HEK293T (cell line): ENCODE data around the gene HS3ST6.

ENCODE experiments used
- CTCF ChIA-PET: fragments of 350-600 bp; formaldehyde crosslinking; extraction: SDS; loops from one replicate; lab custom pipeline; 2021; ENCODE audit warnings: antibody characterized with exemption, inconsistent platforms; lab: Yijun Ruan, JAX
- POLR2A ChIA-PET: fragments of 350-600 bp; formaldehyde crosslinking; extraction: SDS; loops from one replicate; lab custom pipeline; 2020; ENCODE audit warnings: antibody characterized with exemption, inconsistent platforms; lab: Yijun Ruan, JAX
- DNase-seq: peaks from one replicate; pipeline ENCODE4 v3.0.0; 2012; ENCODE audit warnings: mixed read lengths; ENCODE audit errors: extremely low spot score
- ARNT ChIP-seq: fragments of 450-650 bp; IDR thresholded peaks from 2 replicates; pipeline ENCODE4 v1.6.1; 2017; ENCODE audit warnings: mild to moderate bottlenecking
- BHLHE40 ChIP-seq: fragments of 450-650 bp; IDR thresholded peaks from 2 replicates; pipeline ENCODE4 v1.6.1; 2016; ENCODE audit warnings: mild to moderate bottlenecking, moderate library complexity, borderline replicate concordance
- CTBP1 ChIP-seq: fragments of 450-650 bp; IDR thresholded peaks from 2 replicates; pipeline ENCODE4 v1.6.1; 2016; ENCODE audit warnings: borderline replicate concordance
- ELF4 ChIP-seq: fragments of 450-650 bp; IDR thresholded peaks from 2 replicates; pipeline ENCODE4 v1.6.1; 2017; ENCODE audit warnings: antibody characterized with exemption
- FOXA1 ChIP-seq: fragments of 450-650 bp; IDR thresholded peaks from 2 replicates; pipeline ENCODE4 v1.6.1; 2016; ENCODE audit warnings: mild to moderate bottlenecking
- FOXK2 ChIP-seq: fragments of 450-650 bp; IDR thresholded peaks from 2 replicates; pipeline ENCODE4 v1.6.1; 2016; ENCODE audit warnings: mild to moderate bottlenecking
- FOXM1 ChIP-seq: fragments of 450-650 bp; IDR thresholded peaks from 2 replicates; pipeline ENCODE4 v1.6.1; 2017; ENCODE audit warnings: mild to moderate bottlenecking, borderline replicate concordance
- HDGF ChIP-seq: fragments of 450-650 bp; IDR thresholded peaks from 2 replicates; pipeline ENCODE4 v1.6.1; 2017; ENCODE audit warnings: antibody characterized with exemption, borderline replicate concordance
- L3MBTL2 ChIP-seq: fragments of 450-650 bp; conservative IDR thresholded peaks from 2 replicates; pipeline ENCODE4 v1.6.1; 2016; ENCODE audit warnings: mild to moderate bottlenecking
- LEF1 ChIP-seq: fragments of 450-650 bp; IDR thresholded peaks from 2 replicates; pipeline ENCODE4 v1.6.1; 2017; ENCODE audit warnings: mild to moderate bottlenecking, borderline replicate concordance
- NFRKB ChIP-seq: fragments of 450-650 bp; IDR thresholded peaks from 2 replicates; pipeline ENCODE4 v1.6.1; 2016; ENCODE audit warnings: mild to moderate bottlenecking, moderate library complexity
- PKNOX1 ChIP-seq: fragments of 450-650 bp; IDR thresholded peaks from 2 replicates; pipeline ENCODE4 v1.6.1; 2016
- SP1 ChIP-seq: fragments of 450-650 bp; IDR thresholded peaks from 2 replicates; pipeline ENCODE4 v1.6.1; 2017
- SUZ12 ChIP-seq: fragments of 450-650 bp; IDR thresholded peaks from 2 replicates; pipeline ENCODE4 v1.6.1; 2016; ENCODE audit warnings: mild to moderate bottlenecking
- TARDBP ChIP-seq: fragments of 450-650 bp; IDR thresholded peaks from 2 replicates; pipeline ENCODE4 v1.6.1; 2016
- ZNF384 ChIP-seq: fragments of 450-650 bp; IDR thresholded peaks from 2 replicates; pipeline ENCODE4 v1.6.1; 2016

HS3ST6 gene

GRCh38 chr16:1914084-1914608 lies 4.1 kb downstream of the HS3ST6 start:
- ChIA-PET POLR2A (interaction anchor here (1.3 kb wide), 1 partner anchor 9 kb away, joined by 4 read pairs; no protein-coding TSS in a partner anchor), CTCF (no interaction called here)
- no peak for DNase-seq
- no peak for TF ChIP-seq FOXK2
- no peak for TF ChIP-seq TARDBP
- TF ChIP-seq FOXM1: no peak
- TF ChIP-seq ZNF384: no peak
- no peak for TF ChIP-seq FOXA1
- TF ChIP-seq LEF1: no peak
- TF ChIP-seq ARNT: no peak
- no peak for TF ChIP-seq NFRKB
- no peak for TF ChIP-seq L3MBTL2
- no peak for TF ChIP-seq SP1
- no peak for TF ChIP-seq PKNOX1
- no peak for TF ChIP-seq CTBP1
- TF ChIP-seq HDGF: no peak

- POLR2A ChIA-PET: interaction anchor here (1.3 kb wide), 1 partner anchor 10 kb away, joined by 4 read pairs; no protein-coding TSS in a partner anchor
- CTCF ChIA-PET: interaction anchor here (0.6 kb wide), 1 partner anchor 15 kb away, joined by 5 read pairs; no protein-coding TSS in a partner anchor
- DNase-seq: no peak
- TF ChIP-seq SUZ12 (no peak), HDGF (no peak), FOXM1 (no peak), CTBP1 (no peak), FOXK2 (no peak), ARNT (no peak), PKNOX1 (no peak), ELF4 (no peak), LEF1 (no peak), ZNF384 (no peak), FOXA1 (no peak), NFRKB (no peak), L3MBTL2 (no peak), BHLHE40 (no peak), TARDBP (no peak)
Observed at GRCh38 chr16:1913327-1914083, 4.7 kb downstream of the HS3ST6 start.

- TF ChIP-seq PKNOX1 (no peak), FOXA1 (no peak), ARNT (no peak), LEF1 (no peak), SUZ12 (no peak), TARDBP (no peak), L3MBTL2 (no peak), ZNF384 (no peak), ELF4 (no peak), BHLHE40 (no peak), FOXM1 (no peak), HDGF (no peak), FOXK2 (no peak), CTBP1 (no peak), NFRKB (no peak), SP1 (no peak)
- no peak for DNase-seq
- ChIA-PET POLR2A (no interaction called here), CTCF (interaction anchor here (0.6 kb wide), 1 partner anchor 17 kb away, joined by 3 read pairs; no protein-coding TSS in a partner anchor)
Observed at GRCh38 chr16:1912215-1912543, 6.0 kb downstream of the HS3ST6 start.

- TF ChIP-seq ARNT (no peak), FOXA1 (no peak), ELF4 (no peak), HDGF (no peak), FOXM1 (no peak), NFRKB (no peak)
- CTCF ChIA-PET: interaction anchor here (0.6 to 1.4 kb wide), 2 partner anchors 12 to 18 kb away, joined by 3 read pairs; no protein-coding TSS in a partner anchor
- POLR2A ChIA-PET: no interaction called here
- DNase-seq: no peak
Observed at GRCh38 chr16:1911467-1912214, 6.6 kb downstream of the HS3ST6 start.

- CTCF ChIA-PET: interaction anchor here (0.5 to 1.4 kb wide), 2 partner anchors 14 to 32 kb away, joined by 3 read pairs; no protein-coding TSS in a partner anchor
- POLR2A ChIA-PET: no interaction called here
- TF ChIP-seq NFRKB (no peak), ARNT (no peak), LEF1 (no peak), FOXK2 (no peak), HDGF (no peak), FOXA1 (no peak), TARDBP (no peak), BHLHE40 (no peak), L3MBTL2 (no peak), CTBP1 (no peak), ZNF384 (no peak), SUZ12 (no peak), SP1 (no peak), ELF4 (no peak), FOXM1 (no peak), PKNOX1 (no peak)
- no peak for DNase-seq
Observed at GRCh38 chr16:1909561-1910231, 8.5 kb downstream of the HS3ST6 start.
